IPS-18c (cell line): ENCODE measurements around the gene SUCLG2.

Experiments
- H3K4me3 ChIP-seq: 2 replicates; pipeline ENCODE4 v1.7.0; 2013; ENCODE audit warnings: low read depth, mild to moderate bottlenecking, low read length, moderate library complexity; ENCODE audit not compliant: insufficient read depth
- H3K9me3 ChIP-seq: one replicate; pipeline ENCODE4 v1.6.1; 2013; ENCODE audit warnings: mild to moderate bottlenecking, low read length, moderate library complexity; ENCODE audit not compliant: control insufficient read depth, insufficient read depth

SUCLG2 gene

GRCh38 chr3:67655364-67656121 is 1.1 kb upstream of the SUCLG2 start:
- no peak overlapping the region for H3K4me3 ChIP-seq

GRCh38 chr3:67654844-67655177 is 399 bp upstream of the SUCLG2 start:
- Histone ChIP-seq H3K4me3 (peak overlapping the region; percentile 78; the same call in 1 of the 2 replicates), H3K9me3 (peaks cover 2% of the 10 kb centered on the region)

More at GRCh38 chr3:67655364-67656121, 1.1 kb upstream of the SUCLG2 start:
- H3K9me3 ChIP-seq, result peaks cover 2% of the 10 kb centered on the region

DNA sequence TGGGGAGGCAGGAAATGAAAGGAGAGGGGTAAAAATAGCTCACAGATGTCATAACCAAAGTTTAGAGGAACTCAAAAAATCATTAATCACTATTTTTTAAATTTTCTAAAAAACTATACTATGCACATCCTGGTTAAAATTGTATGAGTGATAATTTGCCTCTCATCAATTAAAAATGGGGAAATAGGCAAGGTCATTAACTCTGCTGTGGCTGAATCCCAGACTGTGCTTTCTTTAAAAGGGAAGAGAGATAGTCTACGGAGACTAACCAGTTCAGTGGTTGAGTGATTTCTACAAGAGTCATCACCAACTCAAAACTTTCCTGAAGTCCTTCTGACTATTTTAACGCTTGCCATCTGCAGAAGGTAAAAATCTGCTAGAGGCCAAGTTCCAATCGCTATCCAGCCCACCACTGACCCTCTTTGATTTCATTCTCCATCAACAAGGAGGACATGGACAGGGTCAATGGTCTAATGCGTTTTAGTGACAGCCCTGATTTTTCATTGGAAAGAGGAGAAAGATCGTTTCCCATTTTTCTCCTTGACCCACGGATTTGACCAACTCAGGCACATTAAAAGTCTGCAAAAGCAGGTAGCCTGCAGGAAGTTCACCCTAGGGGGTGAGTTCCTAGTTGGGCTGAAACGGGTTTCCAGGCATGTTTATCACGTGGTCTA is 850 bp downstream of the SUCLG2 start:
- H3K9me3 ChIP-seq, result peaks cover 2% of the 10 kb centered on the region
- H3K4me3 ChIP-seq, result peak overlapping the region; percentile 78

DNA sequence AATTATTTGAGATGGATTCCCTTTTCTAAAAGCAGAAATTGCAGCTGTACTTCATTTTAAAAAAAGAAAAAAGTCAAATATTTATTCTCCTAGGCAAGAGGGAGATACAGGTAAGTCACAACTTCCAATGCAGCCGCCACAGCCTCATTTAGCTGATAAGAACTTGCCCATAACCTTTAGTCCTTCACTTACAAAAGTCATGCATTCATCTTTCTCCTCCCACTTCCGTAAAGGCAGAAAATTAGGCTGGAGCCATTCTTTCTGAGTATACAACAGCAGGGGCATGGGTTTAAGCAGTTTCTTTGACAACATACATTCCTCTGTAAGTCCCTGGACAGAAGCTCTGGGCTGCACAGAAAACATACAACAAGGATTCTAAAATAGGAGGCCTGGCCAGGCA is 4.3 kb downstream of the SUCLG2 start:
- H3K4me3 ChIP-seq, result no peak overlapping the region

GRCh38 chr3:67649681-67650080 is 4.7 kb downstream of the SUCLG2 start:
- H3K4me3 ChIP-seq, result no peak overlapping the region

More for the DNA sequence above, 4.3 kb downstream of the SUCLG2 start:
- H3K9me3 ChIP-seq, result no peaks in the 10 kb centered on the region

DNA sequence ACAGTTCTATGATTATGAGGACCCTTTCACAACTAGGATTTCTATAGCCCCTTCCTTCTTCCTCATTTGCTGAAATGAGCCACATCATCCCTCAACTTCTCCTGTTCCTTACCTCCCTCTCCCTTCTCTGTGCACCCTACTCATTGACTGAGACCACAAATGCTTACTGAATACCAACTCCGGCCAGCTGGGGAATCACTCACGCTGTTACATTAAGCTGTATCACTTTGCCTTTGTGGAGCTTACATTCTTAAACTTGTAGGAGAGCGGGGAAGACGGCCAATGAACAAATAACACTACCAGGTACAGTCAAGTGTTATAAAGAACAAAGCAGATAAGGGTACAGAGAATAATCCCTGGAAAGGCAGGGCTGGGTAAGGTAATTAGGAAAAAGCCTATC is 5.7 kb downstream of the SUCLG2 start:
- H3K4me3 ChIP-seq, result no peak overlapping the region
- H3K9me3 ChIP-seq, result no peaks in the 10 kb centered on the region

More at GRCh38 chr3:67649681-67650080, 4.7 kb downstream of the SUCLG2 start:
- H3K9me3 ChIP-seq, result no peaks in the 10 kb centered on the region

- Histone ChIP-seq H3K4me3 (no peak overlapping the region), H3K9me3 (no peaks in the 10 kb centered on the region)
These were observed 6.2 kb downstream of the SUCLG2 start for GRCh38 chr3:67648229-67648628.

DNA sequence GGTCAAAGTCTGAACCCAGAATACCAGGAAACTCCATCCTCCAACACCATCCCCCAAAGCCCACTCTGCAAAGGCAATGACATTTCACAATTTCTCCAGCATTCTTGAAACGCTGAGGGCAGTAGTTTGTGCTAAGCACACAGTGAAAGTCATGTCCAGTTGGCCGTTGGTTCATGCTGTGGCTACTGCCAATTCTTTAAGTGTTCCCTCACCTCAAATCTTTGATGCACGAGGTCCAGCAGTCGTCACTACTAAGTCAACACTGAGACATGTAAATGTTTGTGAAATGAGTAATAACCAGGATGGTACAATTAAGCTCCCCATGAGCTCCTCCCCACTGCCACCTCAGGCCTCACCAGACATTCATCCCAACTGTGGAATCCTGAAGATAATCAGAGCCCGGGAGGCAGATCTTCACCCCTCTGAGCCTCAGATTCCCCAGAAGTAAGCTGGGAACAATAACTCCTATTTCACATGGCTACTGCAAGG is 7.0 kb downstream of the SUCLG2 start:
- no peak overlapping the region for H3K4me3 ChIP-seq
- H3K9me3 ChIP-seq, result no peaks in the 10 kb centered on the region

GRCh38 chr3:67646586-67647234 is 7.7 kb downstream of the SUCLG2 start:
- Histone ChIP-seq H3K4me3 (no peak overlapping the region), H3K9me3 (no peaks in the 10 kb centered on the region)

DNA sequence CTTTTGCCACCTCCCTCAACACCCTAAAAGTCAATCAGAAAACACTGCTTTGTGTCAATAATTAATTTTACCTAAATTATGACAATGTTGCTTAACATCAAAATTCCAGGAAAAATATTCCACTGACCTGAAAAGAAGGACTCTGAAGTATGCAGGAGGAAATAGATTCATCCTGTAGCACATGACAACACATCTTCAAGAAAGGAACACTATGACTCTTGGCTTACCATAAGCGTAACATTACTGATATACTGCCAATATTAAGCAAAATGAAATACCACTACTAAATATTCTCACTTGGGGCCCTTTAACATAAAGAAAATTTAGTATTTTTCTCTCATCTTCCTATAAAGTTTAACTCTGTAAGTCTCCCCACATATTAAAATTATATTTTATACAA is 9.6 kb downstream of the SUCLG2 start:
- H3K9me3 ChIP-seq, result no peaks in the 10 kb centered on the region
- H3K4me3 ChIP-seq, result no peak overlapping the region

GRCh38 chr3:67642734-67643133 is 11.7 kb downstream of the SUCLG2 start:
- no peaks in the 10 kb centered on the region for H3K9me3 ChIP-seq
- H3K4me3 ChIP-seq, result no peak overlapping the region

DNA sequence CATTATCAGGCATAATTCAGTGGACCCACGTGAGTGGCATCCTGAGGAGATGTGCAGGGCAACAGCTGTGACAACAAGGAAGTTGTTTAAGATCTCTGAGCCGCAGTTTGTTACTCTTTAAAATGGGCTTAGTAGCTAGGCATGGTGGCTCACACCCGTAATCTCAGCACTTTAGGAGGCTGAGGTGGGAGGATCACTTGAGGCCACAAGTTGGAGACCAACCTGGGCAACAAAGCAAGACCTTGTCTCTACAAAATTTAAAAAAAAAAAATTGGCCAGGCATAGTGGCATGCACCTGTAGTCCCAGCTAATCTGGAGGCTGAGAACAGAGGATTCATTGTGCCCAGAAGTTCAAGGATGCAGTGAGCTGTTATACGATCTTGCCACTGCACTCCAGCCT is 12.2 kb downstream of the SUCLG2 start:
- Histone ChIP-seq H3K4me3 (no peak overlapping the region), H3K9me3 (no peaks in the 10 kb centered on the region)

DNA sequence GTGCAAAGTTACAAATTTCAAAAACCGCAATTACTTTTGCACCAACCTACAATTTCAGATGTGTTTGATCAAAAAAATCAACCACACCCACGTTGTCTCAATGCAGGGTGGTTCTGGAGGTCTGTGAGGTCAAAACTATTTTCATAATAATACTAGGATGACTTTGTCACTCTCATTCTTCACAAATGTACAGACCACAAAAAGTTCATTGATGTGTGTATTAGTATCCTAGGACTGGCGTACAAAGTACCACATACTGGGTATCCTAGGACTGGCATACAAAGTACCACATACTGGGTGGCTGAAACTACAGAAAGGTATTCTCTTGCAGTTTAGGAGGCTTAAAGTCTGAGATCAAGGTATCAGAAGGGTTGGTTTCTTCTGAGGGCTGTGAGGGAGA is 13.0 kb downstream of the SUCLG2 start:
- no peaks in the 10 kb centered on the region for H3K9me3 ChIP-seq
- H3K4me3 ChIP-seq, result no peak overlapping the region

DNA sequence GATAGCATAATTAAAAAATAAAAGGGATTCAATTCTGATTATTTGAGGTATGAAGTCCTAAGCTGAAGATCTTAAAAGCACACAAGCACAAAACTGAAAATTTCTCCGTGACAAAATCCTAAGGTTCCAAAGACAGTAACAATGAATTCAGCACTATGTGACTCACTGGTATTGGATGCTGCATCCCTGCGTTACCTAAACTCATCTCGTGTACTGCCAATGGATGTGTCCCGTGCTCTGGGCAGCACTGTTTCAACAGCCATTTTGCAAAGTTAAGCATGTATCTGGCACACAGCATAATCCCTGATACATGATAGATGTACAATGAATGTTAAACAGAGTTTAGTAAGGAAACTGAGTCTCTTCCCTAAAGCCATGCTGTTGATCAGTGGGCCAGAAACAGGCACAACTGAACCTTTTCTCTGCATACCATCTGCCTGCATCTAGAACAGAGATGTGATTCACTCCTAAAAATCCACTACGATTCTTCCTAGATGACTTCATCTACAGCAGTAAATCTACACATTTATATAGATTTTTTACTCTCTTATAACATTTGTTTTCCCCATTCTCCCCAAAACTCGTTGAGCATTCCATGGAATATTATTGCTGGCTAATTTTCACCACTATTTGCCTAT is 14.3 kb downstream of the SUCLG2 start:
- Histone ChIP-seq H3K9me3 (no peaks in the 10 kb centered on the region), H3K4me3 (no peak overlapping the region)

DNA sequence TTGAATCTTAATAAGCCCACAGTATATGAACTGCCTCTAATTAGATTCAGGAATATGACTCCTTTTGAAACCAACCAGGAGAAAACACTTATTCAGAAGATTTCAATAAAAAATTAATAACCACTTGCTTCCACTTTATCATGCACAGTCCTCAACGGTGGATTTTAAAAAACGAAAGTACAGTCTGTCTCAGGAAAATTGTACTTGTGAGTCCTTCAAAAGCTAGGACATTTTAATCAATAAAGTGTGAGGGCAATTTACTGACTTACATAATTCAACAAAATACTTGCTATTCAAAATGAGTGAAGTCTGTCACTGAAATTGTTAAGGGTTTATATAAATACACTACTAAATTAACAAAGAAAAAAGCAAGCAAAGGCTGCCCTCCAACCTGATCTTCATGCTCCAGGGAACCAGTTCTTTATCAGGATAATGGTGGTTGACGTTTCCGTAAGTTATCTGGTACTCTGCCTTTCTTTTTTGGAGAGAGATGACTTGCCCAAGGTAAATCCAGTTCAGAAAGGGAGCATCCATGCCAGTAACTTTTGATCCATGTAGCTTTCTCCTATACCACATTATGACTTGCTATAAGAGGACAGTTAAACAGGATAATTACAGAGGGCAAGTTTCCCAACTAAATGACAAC is 17.0 kb downstream of the SUCLG2 start:
- Histone ChIP-seq H3K4me3 (no peak overlapping the region), H3K9me3 (no peaks in the 10 kb centered on the region)

GRCh38 chr3:67635806-67636205 is 18.6 kb downstream of the SUCLG2 start:
- Histone ChIP-seq H3K9me3 (no peaks in the 10 kb centered on the region), H3K4me3 (no peak overlapping the region)

DNA sequence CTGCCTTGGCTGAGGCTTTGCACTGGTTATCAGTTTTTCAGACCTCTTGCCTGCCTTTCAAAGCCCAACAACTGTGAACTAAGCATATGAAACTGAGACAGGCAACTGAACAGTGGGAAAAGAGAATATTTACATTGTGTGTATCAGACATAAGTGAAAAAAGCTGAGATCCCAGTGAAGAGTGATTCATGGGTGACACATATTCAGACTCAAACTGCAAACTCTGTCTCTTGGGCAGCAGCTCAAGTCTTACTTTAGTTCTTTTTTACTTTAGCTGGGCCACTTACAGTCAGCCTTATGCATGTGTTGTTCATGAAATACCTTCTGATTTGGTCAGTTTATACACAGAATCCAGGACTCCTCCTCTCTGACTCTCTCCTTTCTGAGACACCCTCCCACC is 19.2 kb downstream of the SUCLG2 start:
- Histone ChIP-seq H3K9me3 (no peaks in the 10 kb centered on the region), H3K4me3 (no peak overlapping the region)
